ENCODE results near the gene NCEH1. TPM values are rescaled to one million over a fixed set of nuclear protein-coding genes. Genes with fewer than 3 reads are reported as not detected.

Gene NCEH1
- total RNA-seq, 2 experiments from 2014 or later = 5.0 to 6.8 TPM

DNA sequence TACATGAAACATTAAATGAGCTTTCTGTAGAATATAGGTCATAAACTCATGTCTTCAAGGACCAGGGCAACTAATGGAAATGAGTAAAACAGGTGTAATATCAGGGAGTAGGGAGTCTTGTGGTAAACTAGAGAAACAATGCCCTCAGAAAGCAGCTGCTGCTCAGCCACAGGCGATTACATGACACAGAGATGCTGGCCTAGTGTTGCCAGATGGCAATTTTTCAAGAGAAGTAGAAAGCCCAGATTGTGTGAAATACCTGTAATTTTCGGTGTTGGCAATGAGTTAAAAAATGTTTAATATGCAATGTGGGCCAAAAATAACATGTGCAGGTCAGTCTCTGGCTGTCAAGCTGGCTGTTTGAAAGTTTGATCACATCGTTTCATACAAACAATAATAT, 23.4 kb downstream of the NCEH1 start:
- CTCF ChIA-PET = interaction anchor here (0.7 to 3.5 kb wide), 2 partner anchors 14 to 92 kb away, joined by 3 to 16 read pairs; no protein-coding TSS in a partner anchor
- no peak for DNase-seq
- H3K27ac Mint-ChIP-seq = no peak overlapping the region
- POLR2A ChIA-PET = no interaction called here
- H3K9me3 Mint-ChIP-seq = no peaks in the 10 kb centered on the region
- H3K27me3 Mint-ChIP-seq = no peaks in the 10 kb centered on the region
- H3K4me1 Mint-ChIP-seq = peaks cover 16% of the 10 kb centered on the region
- H3K36me3 Mint-ChIP-seq (ENCODE audit: low read depth) = no peaks in the 10 kb centered on the region
- no peak overlapping the region for H3K4me3 Mint-ChIP-seq

DNA sequence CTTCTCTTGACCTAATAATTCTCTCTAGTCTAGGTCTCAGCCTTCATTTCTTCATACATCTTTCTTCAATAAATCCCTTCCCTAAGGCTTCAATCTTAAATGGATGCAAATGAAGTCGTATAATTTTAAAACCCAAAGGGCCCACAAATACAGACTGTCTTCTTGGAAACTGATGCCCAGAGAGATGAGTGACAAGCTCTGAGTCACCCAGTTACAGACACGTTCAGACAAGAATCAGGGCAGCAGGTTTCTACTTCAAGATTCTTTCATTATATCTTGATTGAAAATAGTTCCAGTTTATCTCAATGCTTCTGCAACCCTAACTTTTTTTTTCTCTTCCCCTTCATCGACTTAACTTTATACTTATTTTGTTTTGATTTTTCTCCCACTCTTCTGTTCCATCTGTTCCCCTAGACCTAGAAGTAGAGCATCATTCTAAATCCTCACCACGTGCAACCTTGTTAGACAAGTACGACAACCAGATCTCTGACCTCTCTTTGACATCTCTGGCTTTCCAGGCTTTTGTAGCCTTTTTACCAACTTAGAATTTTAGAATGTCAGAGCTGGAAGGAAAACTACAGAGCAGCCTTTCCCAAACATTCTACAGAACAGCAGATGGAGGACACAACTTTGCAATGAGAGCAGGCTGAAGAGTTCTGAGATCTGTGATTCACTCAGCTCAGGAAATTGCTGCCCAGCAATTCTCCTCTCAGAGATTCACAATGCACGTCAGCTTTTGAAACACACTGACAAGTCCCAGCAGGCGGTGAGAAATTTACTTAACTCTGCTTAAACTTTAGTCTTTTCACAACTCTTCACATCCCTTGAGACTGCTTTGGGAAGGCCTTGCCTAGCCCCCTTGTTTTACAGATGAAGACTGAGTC, 25.3 kb downstream of the NCEH1 start:
- no peaks in the 10 kb centered on the region for H3K9me3 Mint-ChIP-seq
- POLR2A ChIA-PET = interaction anchor here (0.6 to 0.7 kb wide), 2 partner anchors 65 to 188 kb away, joined by 3 read pairs; partner anchors contain the start of gene ECT2
- no peak for DNase-seq
- no peaks in the 10 kb centered on the region for H3K27me3 Mint-ChIP-seq
- H3K36me3 Mint-ChIP-seq (ENCODE audit: low read depth) = peaks cover 2% of the 10 kb centered on the region
- H3K27ac Mint-ChIP-seq = peak overlapping the region; percentile 21
- CTCF ChIA-PET = interaction anchor here (0.7 to 3.5 kb wide), 8 partner anchors 12 to 362 kb away, joined by 3 to 16 read pairs (median 3); partner anchors contain the start of gene NCEH1
- no peak overlapping the region for H3K4me3 Mint-ChIP-seq
- H3K4me1 Mint-ChIP-seq = peaks cover 15% of the 10 kb centered on the region

DNA sequence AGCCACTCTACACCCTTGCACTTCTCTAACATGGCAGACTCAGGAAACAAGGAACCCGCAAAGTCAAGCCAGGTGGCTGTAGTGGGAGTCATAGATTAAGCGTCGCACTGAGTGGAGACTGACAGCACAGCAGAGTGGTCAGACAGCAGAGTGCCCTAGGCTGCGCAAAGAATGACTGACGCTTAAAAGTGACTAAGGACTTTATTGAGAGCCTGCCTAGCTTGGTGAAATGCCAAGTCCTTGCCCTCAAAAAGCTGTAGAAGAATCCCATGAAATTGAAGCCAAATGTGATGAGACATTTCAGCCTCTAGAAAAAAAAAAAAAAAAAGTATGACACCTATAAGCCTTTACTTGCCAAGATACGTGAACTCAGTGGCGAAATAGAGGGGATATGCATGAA, 30.2 kb downstream of the NCEH1 start:
- POLR2A ChIA-PET = no interaction called here
- DNase-seq = no peak
- no peak overlapping the region for H3K27ac Mint-ChIP-seq
- CTCF ChIA-PET = no interaction called here
- H3K27me3 Mint-ChIP-seq = no peaks in the 10 kb centered on the region
- H3K36me3 Mint-ChIP-seq (ENCODE audit: low read depth) = peaks cover 2% of the 10 kb centered on the region
- H3K9me3 Mint-ChIP-seq = no peaks in the 10 kb centered on the region
- H3K4me3 Mint-ChIP-seq = no peak overlapping the region
- H3K4me1 Mint-ChIP-seq = peaks cover 9% of the 10 kb centered on the region

DNA sequence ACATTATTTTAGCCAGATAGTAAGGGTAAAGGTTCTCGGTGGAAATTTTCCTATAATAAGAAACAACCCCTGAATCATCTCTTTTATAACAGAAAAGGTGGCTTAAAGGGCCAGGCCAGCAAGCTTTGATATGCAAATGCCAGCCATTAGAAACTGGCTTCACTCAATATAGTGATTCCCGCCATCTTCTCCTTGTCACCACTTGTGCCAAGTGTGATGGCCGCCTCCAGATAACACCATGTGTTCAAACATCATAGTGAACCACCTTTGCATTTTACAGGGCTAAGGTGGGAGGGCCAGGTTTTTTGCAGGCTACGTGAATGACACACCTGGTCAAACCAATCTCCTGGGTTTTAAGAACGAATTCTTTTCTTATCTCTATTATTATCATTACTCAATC, 31.3 kb downstream of the NCEH1 start:
- H3K27me3 Mint-ChIP-seq = no peaks in the 10 kb centered on the region

DNA sequence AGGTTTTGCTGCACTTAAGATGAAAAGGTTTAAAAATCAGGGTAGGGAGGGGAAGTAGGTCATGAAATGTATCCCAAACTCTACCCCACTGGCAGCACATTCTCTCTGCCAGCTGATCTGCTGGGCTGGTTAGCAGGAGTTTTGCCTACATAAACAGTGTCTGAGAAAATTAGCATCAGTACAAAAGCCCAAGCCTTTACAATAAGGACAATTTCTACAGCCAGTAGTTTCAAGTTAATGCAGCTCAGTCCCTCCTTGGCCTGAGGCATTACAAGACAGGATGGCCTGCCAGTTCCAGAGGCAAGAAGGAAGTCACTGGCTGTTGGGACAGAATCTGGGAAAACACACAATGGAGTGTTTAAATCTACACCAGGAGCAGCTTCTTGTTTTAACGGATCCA, 32.8 kb downstream of the NCEH1 start:
- Mint-ChIP-seq H3K4me1 (peaks cover 2% of the 10 kb centered on the region), H3K9me3 (no peaks in the 10 kb centered on the region), H3K4me3 (no peak overlapping the region), H3K27ac (no peak overlapping the region), H3K36me3 (ENCODE audit: low read depth) (peaks cover 2% of the 10 kb centered on the region), H3K27me3 (no peaks in the 10 kb centered on the region)
- ChIA-PET POLR2A (no interaction called here), CTCF (interaction anchor here (0.9 kb wide), 1 partner anchor 9 kb away, joined by 3 read pairs; no protein-coding TSS in a partner anchor)
- no peak for DNase-seq

More for the DNA sequence above, 31.3 kb downstream of the NCEH1 start:
- H3K4me1 Mint-ChIP-seq = peaks cover 4% of the 10 kb centered on the region
- no peaks in the 10 kb centered on the region for H3K9me3 Mint-ChIP-seq
- DNase-seq = no peak
- ChIA-PET CTCF (no interaction called here), POLR2A (no interaction called here)
- no peak overlapping the region for H3K27ac Mint-ChIP-seq
- no peak overlapping the region for H3K4me3 Mint-ChIP-seq
- peaks cover 2% of the 10 kb centered on the region for H3K36me3 Mint-ChIP-seq (ENCODE audit: low read depth)

DNA sequence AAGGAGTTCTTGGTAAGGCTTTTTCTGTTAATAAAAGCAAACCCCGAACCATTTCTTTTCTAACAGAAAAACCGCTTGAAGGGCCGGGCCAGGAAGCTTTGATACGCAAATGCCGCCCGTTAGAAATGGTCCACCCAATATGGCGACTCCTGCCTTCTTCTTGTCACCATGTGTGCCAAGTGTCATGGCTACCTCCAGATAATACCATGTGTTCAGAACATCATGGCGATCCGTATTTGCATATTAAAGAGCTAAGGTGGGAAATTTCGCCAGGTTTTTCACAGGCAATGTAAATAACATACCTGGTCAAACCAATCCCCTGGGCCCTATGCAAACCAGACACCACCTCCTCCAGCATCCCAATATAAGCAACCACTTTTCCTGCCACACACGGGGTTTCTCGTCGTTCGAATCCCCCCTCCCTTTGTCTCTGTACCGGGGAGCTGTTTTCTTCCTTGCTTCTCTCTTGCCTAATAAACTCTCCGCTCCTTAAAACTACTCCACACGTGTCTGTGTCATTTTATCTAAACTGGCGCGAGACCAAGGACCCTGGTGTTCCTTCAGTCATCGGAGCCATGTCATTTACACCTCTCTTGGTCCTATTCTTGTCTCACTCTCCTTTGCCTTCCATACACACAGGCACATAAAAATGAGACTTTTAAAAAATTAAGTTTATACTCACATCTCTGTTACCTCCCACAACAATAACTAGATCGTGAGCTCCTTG, 34.5 kb downstream of the NCEH1 start:
- ChIA-PET CTCF (interaction anchor here (0.6 to 1.3 kb wide), 3 partner anchors 16 to 37 kb away, joined by 3 to 4 read pairs (median 4); no protein-coding TSS in a partner anchor), POLR2A (no interaction called here)
- H3K27me3 Mint-ChIP-seq = no peaks in the 10 kb centered on the region
- H3K4me3 Mint-ChIP-seq = no peak overlapping the region
- H3K9me3 Mint-ChIP-seq = no peaks in the 10 kb centered on the region
- no peak overlapping the region for H3K27ac Mint-ChIP-seq
- peaks cover 2% of the 10 kb centered on the region for H3K36me3 Mint-ChIP-seq (ENCODE audit: low read depth)
- DNase-seq = no peak
- peaks cover 2% of the 10 kb centered on the region for H3K4me1 Mint-ChIP-seq

DNA sequence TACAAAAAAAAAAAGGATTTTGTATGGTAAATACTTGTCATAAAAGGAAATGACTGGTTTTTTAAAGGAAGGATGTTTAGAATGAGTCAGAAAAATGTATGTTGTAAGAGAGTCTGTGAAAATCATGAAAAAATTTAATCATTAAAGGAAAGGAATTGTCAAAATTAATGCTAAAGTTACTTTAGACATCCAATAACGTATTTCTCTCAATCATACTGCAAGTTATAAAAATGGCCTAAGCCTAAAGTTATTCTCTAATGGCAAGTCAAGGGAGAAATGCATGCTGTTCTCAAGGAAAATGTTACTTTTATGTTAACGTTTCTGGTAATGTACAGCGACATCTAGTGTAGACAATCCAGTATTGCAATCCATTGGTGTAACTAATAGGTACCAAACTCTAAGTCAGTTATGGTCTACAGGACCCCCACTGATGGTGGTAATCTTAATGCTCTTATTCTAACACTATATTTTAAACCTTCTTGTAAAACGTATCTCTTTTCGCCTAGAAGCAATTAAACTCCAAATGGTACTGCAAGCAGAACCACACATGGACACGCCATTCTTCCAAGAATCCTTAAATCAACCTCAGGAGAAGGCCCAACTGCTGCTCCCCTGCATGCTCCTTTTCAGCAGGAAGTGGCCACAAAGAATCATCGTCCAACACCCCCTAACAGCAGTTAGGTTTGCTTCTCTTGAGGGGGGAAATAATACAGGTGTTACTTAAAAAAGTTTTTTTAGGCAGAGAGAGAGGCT, 35.2 kb downstream of the NCEH1 start:
- POLR2A ChIA-PET = no interaction called here
- peak; percentile 46 for DNase-seq
- no peak overlapping the region for H3K4me3 Mint-ChIP-seq
- no peaks in the 10 kb centered on the region for H3K27me3 Mint-ChIP-seq
- H3K4me1 Mint-ChIP-seq = peaks cover 2% of the 10 kb centered on the region
- CTCF ChIA-PET = interaction anchor here (0.6 to 4.1 kb wide), 3 partner anchors 11 to 38 kb away, joined by 3 to 16 read pairs (median 4); no protein-coding TSS in a partner anchor
- no peak overlapping the region for H3K27ac Mint-ChIP-seq
- no peaks in the 10 kb centered on the region for H3K9me3 Mint-ChIP-seq
- no peaks in the 10 kb centered on the region for H3K36me3 Mint-ChIP-seq (ENCODE audit: low read depth)

DNA sequence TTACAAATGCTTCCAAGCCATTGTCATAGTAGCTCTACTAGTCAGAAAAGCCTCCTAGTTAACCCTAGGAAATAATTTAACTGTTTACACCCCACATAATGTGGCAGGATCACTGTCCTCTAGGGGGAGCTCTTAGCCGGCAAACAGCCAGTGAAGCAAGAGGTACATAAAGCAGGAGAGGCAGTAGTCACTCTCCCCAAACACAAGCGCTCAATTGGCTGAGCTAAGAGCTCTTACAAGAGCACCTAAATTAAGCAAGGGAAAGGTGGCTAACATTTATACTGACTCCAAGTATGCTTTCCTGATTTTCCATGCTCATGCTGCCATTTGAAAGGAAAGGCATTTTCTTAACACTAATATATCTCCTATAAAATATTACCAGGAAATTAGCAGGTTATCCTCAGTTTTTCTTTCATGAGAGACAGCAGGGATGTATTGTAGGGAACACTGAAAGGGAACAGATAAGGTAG, 37.6 kb downstream of the NCEH1 start:
- H3K4me3 Mint-ChIP-seq = no peak overlapping the region
- no peaks in the 10 kb centered on the region for H3K27me3 Mint-ChIP-seq
- POLR2A ChIA-PET = no interaction called here
- peak; percentile 80 for DNase-seq
- peaks cover 2% of the 10 kb centered on the region for H3K4me1 Mint-ChIP-seq
- no peaks in the 10 kb centered on the region for H3K9me3 Mint-ChIP-seq
- CTCF ChIA-PET = interaction anchor here (0.6 to 4.1 kb wide), 18 partner anchors 10 to 1254 kb away, joined by 3 to 16 read pairs (median 4); partner anchors contain the start of gene TNFSF10
- H3K27ac Mint-ChIP-seq = no peak overlapping the region
- H3K36me3 Mint-ChIP-seq (ENCODE audit: low read depth) = no peaks in the 10 kb centered on the region

DNA sequence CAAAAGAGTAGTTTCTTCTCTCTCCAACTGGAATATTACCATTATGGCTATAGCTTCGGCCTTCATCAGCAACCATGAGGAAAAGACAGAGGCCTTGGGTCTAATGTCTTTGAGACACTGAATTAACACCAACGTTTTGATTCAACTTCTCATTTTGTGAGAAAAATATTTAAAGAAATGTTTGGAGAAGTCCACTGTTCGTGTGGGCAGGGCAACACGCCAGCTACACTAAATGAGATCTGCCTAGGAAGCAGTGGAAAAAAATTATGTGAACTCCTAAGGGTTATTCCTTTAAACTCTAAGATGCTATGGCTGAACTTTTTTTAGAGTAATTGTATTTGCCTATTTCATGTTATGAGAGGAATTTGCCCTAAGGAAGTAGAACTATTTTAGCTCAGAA, 41.8 kb downstream of the NCEH1 start:
- Mint-ChIP-seq H3K9me3 (no peaks in the 10 kb centered on the region), H3K36me3 (ENCODE audit: low read depth) (peaks cover 2% of the 10 kb centered on the region), H3K4me3 (no peak overlapping the region), H3K27ac (no peak overlapping the region), H3K27me3 (peaks cover 2% of the 10 kb centered on the region), H3K4me1 (peaks cover 25% of the 10 kb centered on the region)
- CTCF ChIA-PET = interaction anchor here (1.0 to 6.3 kb wide), 3 partner anchors 9 to 337 kb away, joined by 3 to 30 read pairs (median 14); no protein-coding TSS in a partner anchor
- POLR2A ChIA-PET = no interaction called here
- no peak for DNase-seq

DNA sequence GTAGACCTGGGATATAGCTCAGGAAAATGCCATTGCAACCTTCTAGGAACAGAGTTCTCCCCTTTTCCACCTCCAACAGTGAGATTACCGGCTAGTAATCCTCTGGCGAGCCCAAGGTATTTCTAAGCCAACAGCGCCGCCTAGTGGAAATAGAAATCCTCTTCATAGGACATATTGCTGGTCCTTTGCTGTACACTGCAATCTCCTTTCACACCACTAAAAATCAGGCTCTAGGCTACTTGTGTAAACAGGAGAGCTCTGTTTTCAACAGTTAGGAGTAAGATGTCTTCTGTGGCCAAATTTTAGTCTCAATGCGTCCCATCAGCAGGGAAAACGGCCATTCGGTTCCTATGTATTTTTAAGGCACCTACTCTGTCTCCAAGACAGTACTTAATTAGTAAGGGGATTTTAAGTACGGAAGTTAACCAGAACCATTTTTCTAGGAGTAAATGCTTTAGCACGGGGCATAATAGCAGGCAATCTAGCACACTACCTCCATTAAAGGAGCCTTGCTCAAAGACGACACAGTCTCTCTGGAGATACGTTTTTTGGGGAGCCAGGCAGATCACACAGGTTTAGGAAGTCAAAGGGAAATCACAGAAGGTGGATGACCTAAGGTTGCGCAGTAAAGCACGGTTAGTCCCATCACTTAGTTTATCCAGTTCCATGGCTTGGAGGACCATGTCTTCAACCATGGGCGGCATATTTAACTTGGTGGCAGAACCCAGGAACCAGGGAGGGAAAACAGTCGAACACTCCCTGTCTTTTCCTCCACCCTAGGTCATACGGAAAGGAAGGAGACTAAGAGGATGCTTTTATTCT, 43.8 kb downstream of the NCEH1 start:
- H3K9me3 Mint-ChIP-seq = no peaks in the 10 kb centered on the region
- no peak overlapping the region for H3K4me3 Mint-ChIP-seq
- ChIA-PET POLR2A (interaction anchor here (0.6 to 0.7 kb wide), 2 partner anchors 23 to 152 kb away, joined by 3 read pairs; no protein-coding TSS in a partner anchor), CTCF (interaction anchor here (0.7 to 6.3 kb wide), 11 partner anchors 9 to 838 kb away, joined by 3 to 30 read pairs (median 4); no protein-coding TSS in a partner anchor)
- H3K36me3 Mint-ChIP-seq (ENCODE audit: low read depth) = peaks cover 2% of the 10 kb centered on the region
- peak overlapping the region; percentile 28 for H3K27ac Mint-ChIP-seq
- DNase-seq = peak; percentile 90
- peaks cover 5% of the 10 kb centered on the region for H3K27me3 Mint-ChIP-seq
- H3K4me1 Mint-ChIP-seq = peaks cover 25% of the 10 kb centered on the region

DNA sequence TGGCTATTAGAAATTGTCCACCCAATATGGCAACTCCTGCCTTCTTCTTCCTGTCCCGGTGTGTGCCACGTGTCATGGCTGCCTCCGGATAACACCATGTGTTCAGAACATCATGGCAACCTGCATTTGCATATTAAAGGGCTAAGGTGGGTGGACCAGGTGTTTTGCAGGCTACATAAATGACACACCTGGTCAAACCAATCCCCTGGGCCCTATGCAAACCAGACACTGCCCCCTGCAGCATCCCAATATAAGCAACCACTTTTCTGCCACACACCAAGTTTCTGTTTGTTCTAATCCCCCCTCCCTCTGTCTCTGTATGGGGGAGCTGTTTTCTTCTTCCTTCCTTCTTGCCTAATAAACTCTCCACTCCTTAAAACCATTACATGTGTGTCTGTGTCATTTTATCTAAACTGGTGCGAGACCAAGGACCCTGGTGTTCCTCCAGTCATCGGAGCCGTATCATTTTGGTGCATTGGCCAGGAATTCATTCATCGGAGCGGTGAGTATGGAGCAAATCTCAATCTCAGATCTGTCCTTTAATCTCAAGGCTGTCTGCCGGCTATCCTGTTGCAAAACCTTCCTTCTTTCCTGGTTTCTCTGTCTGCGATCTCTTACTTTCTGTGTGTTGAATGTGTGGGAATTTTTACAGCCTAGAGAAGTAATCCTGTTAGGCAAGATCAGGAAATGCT, 44.5 kb downstream of the NCEH1 start:
- Mint-ChIP-seq H3K27me3 (peaks cover 7% of the 10 kb centered on the region), H3K36me3 (ENCODE audit: low read depth) (peaks cover 2% of the 10 kb centered on the region), H3K9me3 (no peaks in the 10 kb centered on the region), H3K4me3 (no peak overlapping the region), H3K4me1 (peaks cover 25% of the 10 kb centered on the region), H3K27ac (peak overlapping the region; percentile 36)
- DNase-seq = no peak
- POLR2A ChIA-PET = interaction anchor here (0.6 to 0.7 kb wide), 2 partner anchors 22 to 151 kb away, joined by 3 read pairs; no protein-coding TSS in a partner anchor
- CTCF ChIA-PET = interaction anchor here (0.7 to 6.3 kb wide), 12 partner anchors 8 to 837 kb away, joined by 3 to 30 read pairs (median 4); no protein-coding TSS in a partner anchor

All from activated CD4-positive, alpha-beta T cell treated with anti-CD3 and anti-CD28 coated beads, Interleukin-2, amount 10 ng/mL, durations not matched to agents 7 days and 5 days (primary cell).